ENCODE results near the gene KATNB1. TPM values are rescaled to one million over a fixed set of nuclear protein-coding genes. Genes with fewer than 3 reads are reported as not detected.

Gene KATNB1, protein sequence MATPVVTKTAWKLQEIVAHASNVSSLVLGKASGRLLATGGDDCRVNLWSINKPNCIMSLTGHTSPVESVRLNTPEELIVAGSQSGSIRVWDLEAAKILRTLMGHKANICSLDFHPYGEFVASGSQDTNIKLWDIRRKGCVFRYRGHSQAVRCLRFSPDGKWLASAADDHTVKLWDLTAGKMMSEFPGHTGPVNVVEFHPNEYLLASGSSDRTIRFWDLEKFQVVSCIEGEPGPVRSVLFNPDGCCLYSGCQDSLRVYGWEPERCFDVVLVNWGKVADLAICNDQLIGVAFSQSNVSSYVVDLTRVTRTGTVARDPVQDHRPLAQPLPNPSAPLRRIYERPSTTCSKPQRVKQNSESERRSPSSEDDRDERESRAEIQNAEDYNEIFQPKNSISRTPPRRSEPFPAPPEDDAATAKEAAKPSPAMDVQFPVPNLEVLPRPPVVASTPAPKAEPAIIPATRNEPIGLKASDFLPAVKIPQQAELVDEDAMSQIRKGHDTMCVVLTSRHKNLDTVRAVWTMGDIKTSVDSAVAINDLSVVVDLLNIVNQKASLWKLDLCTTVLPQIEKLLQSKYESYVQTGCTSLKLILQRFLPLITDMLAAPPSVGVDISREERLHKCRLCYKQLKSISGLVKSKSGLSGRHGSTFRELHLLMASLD
- 15.8 and 17.7 TPM in 2 replicates for total RNA-seq (2014; rRNA removed; shearing (Covaris generic))

DNA sequence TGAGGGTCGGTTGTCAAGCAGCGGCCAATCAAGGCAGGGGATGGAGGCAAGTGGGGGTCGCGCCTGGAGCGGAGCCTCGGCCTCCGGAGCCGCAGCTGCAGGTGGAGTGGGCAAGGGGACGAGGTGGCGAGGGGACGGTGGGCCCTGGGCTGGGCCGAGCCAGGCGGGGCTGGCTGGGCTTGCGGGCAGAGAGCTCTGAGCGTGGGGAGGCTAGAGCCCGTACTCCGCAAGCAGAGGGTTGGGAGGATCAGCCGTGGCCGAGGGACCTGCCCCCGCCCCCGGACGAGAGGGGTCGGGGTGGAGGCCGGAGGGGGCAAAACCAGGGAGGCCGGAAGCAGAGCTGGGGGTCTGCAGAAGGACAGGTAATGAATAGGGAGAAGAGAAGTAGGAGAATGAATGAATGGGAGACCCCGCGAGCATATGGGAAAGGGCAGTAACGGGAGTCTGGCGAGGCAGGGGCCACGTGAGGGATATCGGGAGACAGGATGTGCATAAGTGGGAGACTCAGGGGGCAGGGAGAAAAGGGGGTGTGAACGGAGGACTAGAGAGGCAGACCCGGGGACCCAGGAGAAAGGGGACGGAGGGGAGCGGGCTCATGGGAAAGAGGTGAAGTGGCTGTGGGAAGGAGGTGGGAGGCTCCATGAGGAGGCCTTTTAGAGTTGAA, at the start of gene KATNB1:
KATNB1 (plus strand) TSS at position 16 of the 664 bp plus-strand sequence. CDS start 1,474 bp downstream, outside the sequence.
- H3K4me1 ChIP-seq (replicated peaks), result peaks cover 19% of the 10 kb centered on the region
- 0 out of 2 replicates have a peak, but pooled peaks cover 3% of the 10 kb centered on the region for H3K36me3 ChIP-seq
- no peaks in the 10 kb centered on the region for H3K27me3 ChIP-seq (replicated peaks)
- H3K9me3 ChIP-seq (replicated peaks), result no peaks in the 10 kb centered on the region; the same call in 1 of the 2 replicates
- no peak for DNase-seq (ENCODE audit: low read depth in 1 of 2, low spot score in 2 of 2)
- H3K27ac ChIP-seq, result peak within 1 kb of the TSS; percentile 67
- H3K4me3 ChIP-seq, result peak within 1 kb of the TSS; percentile 53

DNA sequence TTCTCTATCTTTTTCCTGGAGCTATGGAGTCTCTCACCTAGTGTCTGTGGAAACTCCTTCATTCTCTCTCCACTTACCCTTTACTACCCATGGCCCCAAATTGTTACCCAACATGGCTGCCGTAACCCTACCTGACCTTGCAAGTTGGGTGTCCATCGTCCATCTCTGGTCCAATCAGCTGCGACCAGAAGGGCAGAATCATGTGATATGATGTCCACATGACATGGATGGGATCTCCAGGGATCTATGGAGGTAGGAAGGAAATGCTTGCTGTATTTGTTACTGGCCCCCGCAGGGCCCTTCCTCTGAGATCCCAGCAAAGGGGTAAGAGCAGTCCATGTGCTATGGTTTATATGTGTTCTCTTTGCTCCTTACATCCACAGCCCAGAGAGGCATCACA, 49.0 kb upstream of the KATNB1 start:
- H3K9me3 ChIP-seq (replicated peaks), result no peaks in the 10 kb centered on the region
- no peak for DNase-seq (ENCODE audit: low read depth in 1 of 2, low spot score in 2 of 2)
- no peak overlapping the region for H3K27ac ChIP-seq
- no peaks in the 10 kb centered on the region for H3K36me3 ChIP-seq
- no peaks in the 10 kb centered on the region for H3K4me1 ChIP-seq (replicated peaks)
- H3K27me3 ChIP-seq (replicated peaks), result 0 out of 2 replicates have a peak, but pooled peaks cover 2% of the 10 kb centered on the region
- no peak overlapping the region for H3K4me3 ChIP-seq

DNA sequence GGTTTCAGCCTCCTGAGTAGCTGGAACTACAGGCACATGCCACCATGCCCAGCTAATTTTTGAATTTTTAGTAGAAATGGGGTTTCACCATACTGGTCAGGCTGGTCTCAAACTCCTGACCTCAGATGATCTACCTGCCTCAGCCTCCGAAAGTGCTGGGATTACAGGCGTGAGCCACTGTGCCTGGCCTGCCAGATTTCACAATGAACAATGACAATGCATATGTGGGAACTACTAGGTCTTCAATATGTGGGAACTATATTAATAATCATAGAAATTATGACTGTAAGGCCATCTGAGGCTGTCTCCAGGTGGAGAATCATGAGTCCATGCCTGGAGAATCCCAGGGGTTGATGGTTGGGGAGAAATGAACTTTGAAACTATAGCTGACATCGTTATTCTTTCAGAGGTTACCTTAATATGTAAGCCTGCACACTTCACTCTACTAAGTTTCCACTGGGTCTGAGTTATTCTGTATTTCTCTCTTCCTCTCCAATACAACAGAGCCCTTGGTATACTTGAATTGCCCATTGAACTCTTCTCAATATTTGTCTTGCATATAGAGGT, 48.1 kb upstream of the KATNB1 start:
- Histone ChIP-seq H3K27ac (no peak overlapping the region), H3K36me3 (no peaks in the 10 kb centered on the region), H3K27me3 (replicated peaks) (0 out of 2 replicates have a peak, but pooled peaks cover 2% of the 10 kb centered on the region), H3K4me1 (replicated peaks) (no peaks in the 10 kb centered on the region), H3K9me3 (replicated peaks) (no peaks in the 10 kb centered on the region), H3K4me3 (no peak overlapping the region)
- no peak for DNase-seq (ENCODE audit: low read depth in 1 of 2, low spot score in 2 of 2)

DNA sequence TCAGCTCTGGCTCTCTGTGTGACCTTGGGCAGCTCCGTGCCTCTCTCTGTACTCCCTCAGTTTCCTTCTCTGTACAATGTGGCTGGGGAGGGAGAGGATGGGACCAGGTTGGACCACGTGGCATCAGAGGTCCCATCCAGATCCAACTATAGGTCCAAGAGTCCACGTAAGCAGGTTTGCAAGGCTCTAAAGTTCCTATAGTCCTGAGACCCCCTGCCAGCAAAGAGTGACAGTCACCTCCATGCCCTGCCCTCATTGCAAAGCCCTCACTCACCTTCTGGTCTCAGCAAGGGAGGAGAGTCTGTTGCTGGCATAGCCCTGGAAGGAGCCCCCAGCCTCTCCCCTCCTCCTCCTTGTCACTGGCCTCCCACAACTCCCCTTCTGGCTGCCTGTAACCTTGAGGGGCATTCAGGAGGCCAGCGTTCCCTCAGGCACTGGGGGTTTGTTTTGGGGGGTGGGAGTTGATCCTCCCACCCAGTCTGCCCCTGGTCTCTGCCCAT, 47.0 kb upstream of the KATNB1 start:
- H3K27ac ChIP-seq, result no peak overlapping the region
- no peaks in the 10 kb centered on the region for H3K9me3 ChIP-seq (replicated peaks)
- H3K4me1 ChIP-seq (replicated peaks), result no peaks in the 10 kb centered on the region
- no peak overlapping the region for H3K4me3 ChIP-seq
- DNase-seq (ENCODE audit: low read depth in 1 of 2, low spot score in 2 of 2), result no peak
- no peaks in the 10 kb centered on the region for H3K36me3 ChIP-seq
- H3K27me3 ChIP-seq (replicated peaks), result 0 out of 2 replicates have a peak, but pooled peaks cover 2% of the 10 kb centered on the region

DNA sequence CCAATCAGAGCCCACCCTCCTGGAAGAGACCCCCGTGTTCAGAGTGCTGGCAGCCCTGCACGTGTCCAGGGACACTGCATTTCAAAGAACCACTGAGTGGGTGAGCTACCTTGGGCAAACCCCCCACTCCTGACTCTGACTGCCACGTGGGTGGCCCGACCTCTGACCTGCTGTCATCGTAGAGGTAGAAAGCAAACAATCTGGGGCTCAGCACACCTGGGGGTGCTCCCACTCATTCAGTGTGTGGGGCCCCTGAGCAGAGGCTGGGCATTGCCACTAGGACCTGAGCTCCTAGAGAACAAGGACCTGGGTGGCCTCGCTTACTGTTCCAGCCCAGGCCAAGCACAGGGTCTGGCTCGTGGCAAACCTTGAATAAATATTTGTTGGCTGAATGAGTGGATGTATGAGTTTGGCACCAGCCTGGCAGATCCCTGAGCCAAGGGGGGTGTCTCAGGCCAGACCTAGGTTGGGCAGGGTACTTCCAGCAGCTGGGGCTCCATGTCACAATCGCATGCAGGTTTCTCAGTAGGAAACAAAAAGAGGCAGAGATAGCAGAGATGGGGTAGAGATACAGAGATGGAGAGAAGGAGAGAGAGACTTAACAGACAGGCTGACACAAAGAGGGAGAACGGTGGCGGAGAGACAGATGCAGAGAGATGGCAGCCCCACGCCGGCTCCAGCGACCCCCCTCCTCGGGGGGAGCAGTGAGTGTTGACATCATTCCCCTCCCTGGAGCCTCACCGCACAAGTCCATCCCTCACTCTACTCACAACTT, 46.4 kb upstream of the KATNB1 start:
- H3K36me3 ChIP-seq, result no peaks in the 10 kb centered on the region
- H3K4me1 ChIP-seq (replicated peaks), result no peaks in the 10 kb centered on the region
- no peaks in the 10 kb centered on the region for H3K9me3 ChIP-seq (replicated peaks)
- DNase-seq (ENCODE audit: low read depth in 1 of 2, low spot score in 2 of 2), result no peak
- H3K27ac ChIP-seq, result no peak overlapping the region
- H3K4me3 ChIP-seq, result no peak overlapping the region
- peaks cover 5% of the 10 kb centered on the region; the same call in 1 of the 2 replicates for H3K27me3 ChIP-seq (replicated peaks)

DNA sequence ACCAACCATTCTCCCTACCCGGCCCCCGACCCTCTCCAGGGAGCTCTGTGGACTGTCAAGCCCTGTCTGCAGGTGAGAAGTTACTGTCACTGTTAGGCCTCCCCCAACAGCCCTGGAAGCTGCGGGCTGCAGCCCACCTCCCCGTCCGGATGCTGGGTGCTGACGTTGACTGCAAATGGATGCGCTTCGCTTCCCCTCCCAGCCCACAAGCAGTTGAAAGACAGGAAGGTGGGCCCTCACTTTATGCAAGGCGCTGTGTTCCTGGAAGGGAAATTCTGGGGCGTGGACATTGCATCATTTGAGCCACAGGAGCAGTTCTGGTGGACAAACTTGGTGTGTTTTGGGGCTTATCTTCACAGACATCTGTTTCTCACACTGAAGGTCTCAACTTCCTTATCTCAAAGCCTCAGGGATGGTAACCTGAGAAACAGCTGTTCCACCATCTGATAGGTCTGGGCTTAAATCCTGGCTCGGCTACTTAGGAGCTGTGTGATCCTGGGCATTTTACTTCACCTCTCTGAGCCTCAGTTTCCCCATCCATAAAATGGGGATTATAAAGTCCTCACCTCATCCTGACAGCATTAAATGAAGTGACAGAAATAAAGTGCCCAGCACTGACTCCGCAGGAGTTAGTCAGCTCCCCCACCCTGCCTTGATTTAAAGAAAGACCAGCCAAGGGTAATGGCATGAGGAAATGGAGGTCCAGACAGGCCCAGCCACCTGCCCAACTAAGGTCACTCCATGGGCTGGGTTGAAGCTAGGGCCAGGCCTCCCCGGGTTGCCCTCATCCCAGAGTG, 45.6 kb upstream of the KATNB1 start:
- DNase-seq (ENCODE audit: low read depth in 1 of 2, low spot score in 2 of 2), result no peak

DNA sequence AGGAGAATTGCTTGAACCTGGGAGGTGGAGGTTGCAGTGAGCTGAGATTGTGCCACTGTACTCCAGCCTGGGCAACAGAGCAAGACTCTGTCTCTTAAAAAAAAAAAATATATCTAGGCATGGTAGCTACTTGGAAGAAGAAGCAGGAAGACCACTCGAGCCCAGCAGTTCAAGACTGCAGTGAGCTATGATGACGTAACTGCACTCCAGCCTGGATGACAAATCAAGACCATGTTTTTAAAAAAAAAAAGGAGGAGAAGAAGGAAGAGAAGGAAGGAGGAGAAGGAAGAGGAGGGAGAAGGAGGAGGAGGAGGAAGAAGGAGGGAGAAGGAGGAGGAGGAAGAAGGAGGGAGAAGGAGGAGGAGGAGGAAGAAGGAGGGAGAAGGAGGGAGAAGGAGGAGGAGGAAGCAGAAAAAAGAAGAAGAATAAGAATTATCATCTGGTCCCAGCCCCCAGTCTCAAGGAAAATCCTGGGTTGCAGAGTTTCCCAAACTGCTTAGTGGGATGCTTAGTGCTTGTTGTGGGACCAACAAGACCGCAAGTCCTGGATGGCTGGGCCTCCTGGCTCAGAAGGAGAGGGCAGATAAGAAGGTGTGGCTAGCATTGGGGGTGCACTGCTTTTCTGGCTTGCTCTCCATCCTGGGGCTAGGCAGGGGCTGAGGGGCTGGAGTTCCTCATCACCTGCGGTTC, 44.6 kb upstream of the KATNB1 start:
- DNase-seq (ENCODE audit: low read depth in 1 of 2, low spot score in 2 of 2), result no peak
- Histone ChIP-seq H3K27ac (no peak overlapping the region), H3K36me3 (no peaks in the 10 kb centered on the region), H3K9me3 (replicated peaks) (no peaks in the 10 kb centered on the region), H3K4me3 (no peak overlapping the region), H3K4me1 (replicated peaks) (no peaks in the 10 kb centered on the region), H3K27me3 (replicated peaks) (peaks cover 5% of the 10 kb centered on the region; the same call in 1 of the 2 replicates)

More for the DNA sequence above, 45.6 kb upstream of the KATNB1 start:
- no peak overlapping the region for H3K27ac ChIP-seq
- H3K9me3 ChIP-seq (replicated peaks), result no peaks in the 10 kb centered on the region
- no peaks in the 10 kb centered on the region for H3K36me3 ChIP-seq
- H3K4me1 ChIP-seq (replicated peaks), result no peaks in the 10 kb centered on the region
- no peak overlapping the region for H3K4me3 ChIP-seq
- H3K27me3 ChIP-seq (replicated peaks), result peaks cover 5% of the 10 kb centered on the region; the same call in 1 of the 2 replicates

DNA sequence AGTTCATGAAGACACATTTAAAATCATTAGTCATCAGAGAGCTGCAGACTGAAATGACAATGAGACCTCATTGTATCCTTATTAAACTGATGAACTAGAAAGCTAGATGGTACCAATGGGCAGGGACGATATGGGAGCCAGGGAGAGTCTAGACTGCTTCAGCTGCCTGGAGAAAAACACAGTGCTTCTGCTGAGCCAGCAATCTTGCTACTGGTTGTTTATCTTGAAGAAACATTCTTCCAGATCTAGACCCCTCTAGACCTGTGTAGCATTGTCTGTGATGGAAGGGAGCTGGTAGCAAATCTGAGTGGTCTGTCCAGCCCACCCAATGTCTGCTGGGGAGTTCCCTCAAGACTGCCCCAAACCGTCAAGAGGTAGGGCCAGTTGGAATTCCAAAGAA, 42.9 kb upstream of the KATNB1 start:
- Histone ChIP-seq H3K27ac (no peak overlapping the region), H3K27me3 (replicated peaks) (peaks cover 3% of the 10 kb centered on the region; the same call in 1 of the 2 replicates), H3K4me3 (no peak overlapping the region), H3K36me3 (no peaks in the 10 kb centered on the region), H3K4me1 (replicated peaks) (no peaks in the 10 kb centered on the region), H3K9me3 (replicated peaks) (no peaks in the 10 kb centered on the region)
- DNase-seq (ENCODE audit: low read depth in 1 of 2, low spot score in 2 of 2), result no peak

DNA sequence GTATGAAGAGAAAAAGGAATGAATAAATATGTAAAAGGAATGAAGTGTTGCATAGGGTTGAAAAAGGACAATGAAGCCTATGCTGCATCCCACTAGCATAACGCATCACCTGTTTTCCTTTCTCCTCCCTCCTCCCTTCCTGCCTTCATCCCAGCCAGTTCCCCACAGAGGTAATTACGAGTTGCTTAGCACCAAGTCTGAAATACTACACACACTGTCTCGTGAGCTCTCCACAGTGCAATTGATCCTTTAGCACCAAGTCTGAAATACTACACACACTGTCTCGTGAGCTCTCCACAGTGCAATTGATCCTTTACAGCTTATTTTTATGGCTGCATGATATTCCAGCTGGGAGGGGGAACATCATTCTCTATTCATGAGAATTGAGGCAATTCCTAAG, 42.0 kb upstream of the KATNB1 start:
- no peak overlapping the region for H3K4me3 ChIP-seq
- H3K27ac ChIP-seq, result no peak overlapping the region
- H3K9me3 ChIP-seq (replicated peaks), result no peaks in the 10 kb centered on the region
- DNase-seq (ENCODE audit: low read depth in 1 of 2, low spot score in 2 of 2), result no peak
- no peaks in the 10 kb centered on the region for H3K4me1 ChIP-seq (replicated peaks)
- no peaks in the 10 kb centered on the region for H3K36me3 ChIP-seq
- H3K27me3 ChIP-seq (replicated peaks), result peaks cover 3% of the 10 kb centered on the region; the same call in 1 of the 2 replicates

DNA sequence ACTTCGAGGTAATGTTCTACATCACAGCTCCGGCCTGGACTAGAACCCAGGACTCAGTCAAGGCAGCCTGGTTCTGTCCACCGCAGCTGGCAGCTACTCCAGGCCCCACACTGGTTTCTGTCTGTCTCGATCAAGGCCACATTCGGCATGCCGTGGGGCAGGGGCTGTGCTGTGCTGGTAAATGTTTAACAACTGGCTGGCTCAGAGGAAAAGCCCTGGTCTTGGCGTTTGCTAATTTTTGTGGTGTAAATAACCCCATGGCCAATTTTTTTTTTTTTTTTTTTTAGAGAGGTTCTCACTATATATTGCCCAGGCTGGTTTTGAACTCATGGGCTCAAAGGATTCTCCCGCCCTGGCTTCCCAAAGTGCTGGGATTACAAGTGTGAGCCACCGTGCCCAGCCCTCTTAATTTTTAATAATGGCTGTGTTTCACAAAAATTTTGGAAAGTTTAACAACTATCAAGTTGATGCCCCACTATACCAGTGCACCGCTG, 41.3 kb upstream of the KATNB1 start:
- no peak overlapping the region for H3K4me3 ChIP-seq
- H3K27ac ChIP-seq, result no peak overlapping the region
- no peak for DNase-seq (ENCODE audit: low read depth in 1 of 2, low spot score in 2 of 2)
- no peaks in the 10 kb centered on the region for H3K9me3 ChIP-seq (replicated peaks)
- peaks cover 3% of the 10 kb centered on the region; the same call in 1 of the 2 replicates for H3K27me3 ChIP-seq (replicated peaks)
- H3K4me1 ChIP-seq (replicated peaks), result no peaks in the 10 kb centered on the region
- H3K36me3 ChIP-seq, result no peaks in the 10 kb centered on the region

DNA sequence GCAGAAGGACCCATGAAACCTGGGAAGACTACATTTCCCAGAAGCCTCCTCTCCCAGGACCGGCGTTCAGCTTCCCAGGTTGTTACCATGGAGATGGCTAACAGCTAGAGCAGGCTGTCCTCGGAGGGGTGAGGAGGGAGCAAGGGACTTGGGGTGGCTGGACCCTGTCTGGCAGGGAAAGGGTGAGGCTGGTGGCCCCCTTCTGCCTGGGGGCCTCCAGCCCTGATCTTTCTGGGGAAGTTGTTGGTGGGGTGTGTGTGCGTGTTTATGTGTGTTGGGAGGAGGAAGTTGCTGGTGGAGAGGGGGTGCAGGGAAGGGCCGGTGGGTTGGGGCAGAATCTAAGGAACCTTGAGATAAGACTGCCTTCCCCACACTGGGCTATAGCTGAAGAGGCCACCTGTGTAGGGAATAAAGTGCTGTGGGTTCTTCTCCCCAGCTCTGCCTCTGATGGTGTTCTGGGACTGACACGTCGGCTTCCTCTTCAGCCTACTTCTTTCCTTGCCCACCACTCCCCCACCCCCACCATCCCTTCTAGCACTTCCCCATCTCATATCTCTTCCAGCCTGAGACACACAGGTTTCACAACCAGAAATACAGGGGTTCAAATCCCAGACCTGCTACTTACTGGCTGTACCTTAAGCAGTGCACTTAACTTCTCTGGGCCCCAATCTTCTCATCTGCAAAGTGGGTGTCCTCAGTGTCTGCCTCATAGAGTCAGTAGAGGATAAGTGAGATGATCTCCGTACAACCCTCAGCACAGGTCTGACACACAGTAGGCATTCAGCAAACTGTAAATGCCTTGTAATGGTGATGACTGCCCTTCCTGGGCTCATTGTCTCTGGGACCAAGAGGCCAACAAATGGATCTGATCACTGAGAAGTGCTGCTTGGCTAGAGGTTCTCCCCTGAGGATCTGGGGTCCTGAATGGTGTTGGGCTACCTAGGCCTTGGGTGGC, 40.6 kb upstream of the KATNB1 start, which contains the start of gene DRC7:
DRC7 (plus strand) TSS at position 82 of the 955 bp plus-strand sequence. CDS start 3,144 bp downstream, outside the sequence.
- Histone ChIP-seq H3K4me1 (replicated peaks) (no peaks in the 10 kb centered on the region), H3K9me3 (replicated peaks) (no peaks in the 10 kb centered on the region), H3K27ac (no peak within 1 kb of the TSS), H3K36me3 (no peaks in the 10 kb centered on the region), H3K4me3 (no peak within 1 kb of the TSS), H3K27me3 (replicated peaks) (peaks cover 3% of the 10 kb centered on the region; the same call in 1 of the 2 replicates)
- no peak for DNase-seq (ENCODE audit: low read depth in 1 of 2, low spot score in 2 of 2)

Data from SJSA1 (cell line).